ENCODE results near the gene FAM229B. TPM values are rescaled to one million over a fixed set of nuclear protein-coding genes. Genes with fewer than 3 reads are reported as not detected.

Gene FAM229B
- polyA plus RNA-seq, 2 donors: 5.4 to 6.2 TPM

DNA sequence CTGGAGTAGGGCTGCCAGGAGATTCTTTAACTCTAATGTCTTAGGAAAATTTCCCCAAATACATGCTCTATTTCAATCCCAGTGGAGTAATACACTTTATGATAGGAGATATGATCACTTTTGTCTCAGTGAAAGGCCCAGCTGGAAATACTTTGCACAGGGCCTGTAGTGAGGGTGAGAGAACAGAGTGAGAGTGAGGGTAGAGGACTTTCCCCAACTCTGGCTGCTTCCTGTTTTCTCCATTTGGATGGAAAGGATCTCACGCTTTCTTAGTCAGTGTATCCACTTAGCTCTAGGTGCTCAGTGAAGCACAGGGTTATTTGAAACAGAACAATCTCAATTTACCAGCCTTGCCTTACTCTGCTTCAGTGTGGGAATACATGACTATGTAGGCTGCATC is 36.6 kb downstream of the FAM229B start:
- WGBS, 2 donors: 89 to 96% methylated on average over 1 of the region's 1 CpG
- Histone ChIP-seq H3K4me3 (ENCODE audit: low read depth in 1 of 2, low read length in 2 of 2) (no peak overlapping the region), H3K27me3 (ENCODE audit: control insufficient read depth in 1 of 2, insufficient read depth in 2 of 2, low read length in 2 of 2) (no peaks in the 10 kb centered on the region), H3K4me1 (ENCODE audit: control insufficient read depth in 2 of 2, insufficient read depth in 2 of 2, low read length in 1 of 2) (no peaks in the 10 kb centered on the region), H3K27ac (ENCODE audit: low read depth in 2 of 2, low read length in 1 of 2) (no peak overlapping the region), H3K36me3 (ENCODE audit: control insufficient read depth in 2 of 2, insufficient read depth in 2 of 2, low read length in 1 of 2) (no peaks in the 10 kb centered on the region), H3K9me3 (ENCODE audit: control insufficient read depth in 2 of 2, insufficient read depth in 1 of 2, low read depth in 1 of 2, low read length in 1 of 2) (no peaks in the 10 kb centered on the region)

DNA sequence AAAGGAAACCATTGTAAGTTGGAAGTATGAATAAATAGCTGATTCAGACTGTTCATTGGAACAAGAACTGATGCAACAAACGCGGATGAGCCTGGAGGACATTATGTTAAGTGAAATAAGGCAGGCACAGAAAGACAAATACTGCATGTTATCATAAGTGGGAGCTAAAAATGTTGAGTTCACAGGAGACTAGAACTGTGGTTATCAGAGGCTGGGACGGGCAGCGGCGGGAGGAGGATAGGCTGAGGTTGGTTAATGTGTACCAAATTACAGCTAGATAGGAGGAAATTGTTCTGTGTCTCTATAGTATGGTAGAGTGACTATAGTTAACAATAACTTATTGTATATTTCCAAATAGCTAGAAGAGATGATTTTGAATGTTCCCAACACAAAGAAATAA is 40.8 kb downstream of the FAM229B start:
- Histone ChIP-seq H3K27ac (ENCODE audit: low read depth in 2 of 2, low read length in 1 of 2) (no peak overlapping the region), H3K4me3 (ENCODE audit: low read depth in 1 of 2, low read length in 2 of 2) (no peak overlapping the region), H3K36me3 (ENCODE audit: control insufficient read depth in 2 of 2, insufficient read depth in 2 of 2, low read length in 1 of 2) (no peaks in the 10 kb centered on the region), H3K27me3 (ENCODE audit: control insufficient read depth in 1 of 2, insufficient read depth in 2 of 2, low read length in 2 of 2) (no peaks in the 10 kb centered on the region), H3K4me1 (ENCODE audit: control insufficient read depth in 2 of 2, insufficient read depth in 2 of 2, low read length in 1 of 2) (no peaks in the 10 kb centered on the region), H3K9me3 (ENCODE audit: control insufficient read depth in 2 of 2, insufficient read depth in 1 of 2, low read depth in 1 of 2, low read length in 1 of 2) (no peaks in the 10 kb centered on the region)
- WGBS, 2 donors: 82 to 90% methylated on average over 5 of the region's 5 CpGs

DNA sequence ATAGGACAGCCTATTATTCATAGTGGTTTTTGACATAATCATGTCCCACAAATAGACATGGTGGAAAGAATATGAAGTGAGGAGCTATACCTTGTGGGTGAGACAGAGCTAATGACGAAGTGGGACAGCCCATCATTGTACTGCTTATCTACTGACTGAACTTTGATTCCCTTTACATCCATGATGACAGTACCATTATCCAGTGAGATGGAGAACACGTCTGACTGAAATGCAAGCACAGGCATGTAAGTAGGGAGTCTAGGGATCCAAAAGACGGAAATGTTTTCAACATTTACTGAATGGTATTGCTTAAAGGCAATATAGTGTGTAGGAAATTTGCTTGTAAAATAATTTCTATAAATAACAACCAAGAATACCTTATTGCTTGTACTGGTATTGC is 43.5 kb downstream of the FAM229B start:
- no peaks in the 10 kb centered on the region for H3K36me3 ChIP-seq (ENCODE audit: control insufficient read depth in 2 of 2, insufficient read depth in 2 of 2, low read length in 1 of 2)

DNA sequence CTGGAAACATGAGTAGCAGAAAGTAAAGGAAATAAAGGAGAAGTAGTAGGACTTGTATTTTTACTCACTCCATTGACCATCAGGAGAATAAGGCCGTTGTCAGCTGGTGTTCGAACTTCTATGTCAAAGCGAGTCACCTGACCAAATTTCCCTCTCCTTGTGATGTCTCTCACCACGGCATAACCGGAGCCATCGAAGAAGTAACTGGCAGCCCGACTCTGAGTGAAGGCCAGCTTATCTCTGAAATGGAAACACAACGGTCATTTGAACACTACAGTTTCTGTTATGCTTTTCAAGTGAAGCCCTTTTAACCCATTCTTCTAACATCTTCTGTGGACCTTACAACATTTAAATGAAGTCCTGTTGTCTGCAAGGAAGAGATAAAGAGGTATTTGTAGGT is 51.7 kb downstream of the FAM229B start:
- Histone ChIP-seq H3K27me3 (ENCODE audit: control insufficient read depth in 1 of 2, insufficient read depth in 2 of 2, low read length in 2 of 2) (no peaks in the 10 kb centered on the region), H3K9me3 (ENCODE audit: control insufficient read depth in 2 of 2, insufficient read depth in 1 of 2, low read depth in 1 of 2, low read length in 1 of 2) (no peaks in the 10 kb centered on the region), H3K27ac (ENCODE audit: low read depth in 2 of 2, low read length in 1 of 2) (no peak overlapping the region), H3K4me1 (ENCODE audit: control insufficient read depth in 2 of 2, insufficient read depth in 2 of 2, low read length in 1 of 2) (no peaks in the 10 kb centered on the region), H3K36me3 (ENCODE audit: control insufficient read depth in 2 of 2, insufficient read depth in 2 of 2, low read length in 1 of 2) (peaks cover 0 to 3% of the 10 kb centered on the region in 2 donors), H3K4me3 (ENCODE audit: low read depth in 1 of 2, low read length in 2 of 2) (no peak overlapping the region)
- 71 to 83% methylated on average over 8 of the region's 8 CpGs for WGBS, 2 donors

More for the DNA sequence above, 43.5 kb downstream of the FAM229B start:
- no peak overlapping the region for H3K4me3 ChIP-seq (ENCODE audit: low read depth in 1 of 2, low read length in 2 of 2)
- no peaks in the 10 kb centered on the region for H3K9me3 ChIP-seq (ENCODE audit: control insufficient read depth in 2 of 2, insufficient read depth in 1 of 2, low read depth in 1 of 2, low read length in 1 of 2)
- H3K27me3 ChIP-seq (ENCODE audit: control insufficient read depth in 1 of 2, insufficient read depth in 2 of 2, low read length in 2 of 2): no peaks in the 10 kb centered on the region
- H3K4me1 ChIP-seq (ENCODE audit: control insufficient read depth in 2 of 2, insufficient read depth in 2 of 2, low read length in 1 of 2): no peaks in the 10 kb centered on the region
- WGBS, 2 donors: 53% methylated on average over 3 of the region's 3 CpGs
- no peak overlapping the region for H3K27ac ChIP-seq (ENCODE audit: low read depth in 2 of 2, low read length in 1 of 2)

DNA sequence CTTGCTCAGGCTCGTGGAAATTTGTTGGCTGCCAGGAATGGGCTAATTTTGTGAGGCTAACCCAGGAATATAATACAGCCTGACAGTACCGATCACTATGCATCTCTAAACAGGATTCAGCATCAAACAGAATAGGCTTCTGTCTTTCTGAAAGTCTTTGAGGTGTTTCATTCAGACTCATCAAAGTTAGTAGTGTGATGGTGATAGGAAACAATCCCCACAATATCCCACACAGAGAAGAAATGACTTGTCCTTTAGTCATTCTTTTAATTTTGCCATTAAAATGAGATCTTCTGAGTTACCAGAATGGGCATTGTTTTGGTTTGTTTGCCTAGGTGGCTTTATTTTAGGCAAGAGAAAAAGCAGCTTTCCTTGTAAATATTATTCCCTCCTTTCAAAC is 54.3 kb downstream of the FAM229B start:
- peaks cover 0 to 3% of the 10 kb centered on the region in 2 donors for H3K36me3 ChIP-seq (ENCODE audit: control insufficient read depth in 2 of 2, insufficient read depth in 2 of 2, low read length in 1 of 2)
- H3K4me1 ChIP-seq (ENCODE audit: control insufficient read depth in 2 of 2, insufficient read depth in 2 of 2, low read length in 1 of 2): no peaks in the 10 kb centered on the region
- H3K27me3 ChIP-seq (ENCODE audit: control insufficient read depth in 1 of 2, insufficient read depth in 2 of 2, low read length in 2 of 2): no peaks in the 10 kb centered on the region
- 68 to 86% methylated on average over 2 of the region's 2 CpGs for WGBS, 2 donors
- H3K27ac ChIP-seq (ENCODE audit: low read depth in 2 of 2, low read length in 1 of 2): no peak overlapping the region
- peaks cover 0 to 3% of the 10 kb centered on the region in 2 donors for H3K9me3 ChIP-seq (ENCODE audit: control insufficient read depth in 2 of 2, insufficient read depth in 1 of 2, low read depth in 1 of 2, low read length in 1 of 2)
- H3K4me3 ChIP-seq (ENCODE audit: low read depth in 1 of 2, low read length in 2 of 2): no peak overlapping the region

DNA sequence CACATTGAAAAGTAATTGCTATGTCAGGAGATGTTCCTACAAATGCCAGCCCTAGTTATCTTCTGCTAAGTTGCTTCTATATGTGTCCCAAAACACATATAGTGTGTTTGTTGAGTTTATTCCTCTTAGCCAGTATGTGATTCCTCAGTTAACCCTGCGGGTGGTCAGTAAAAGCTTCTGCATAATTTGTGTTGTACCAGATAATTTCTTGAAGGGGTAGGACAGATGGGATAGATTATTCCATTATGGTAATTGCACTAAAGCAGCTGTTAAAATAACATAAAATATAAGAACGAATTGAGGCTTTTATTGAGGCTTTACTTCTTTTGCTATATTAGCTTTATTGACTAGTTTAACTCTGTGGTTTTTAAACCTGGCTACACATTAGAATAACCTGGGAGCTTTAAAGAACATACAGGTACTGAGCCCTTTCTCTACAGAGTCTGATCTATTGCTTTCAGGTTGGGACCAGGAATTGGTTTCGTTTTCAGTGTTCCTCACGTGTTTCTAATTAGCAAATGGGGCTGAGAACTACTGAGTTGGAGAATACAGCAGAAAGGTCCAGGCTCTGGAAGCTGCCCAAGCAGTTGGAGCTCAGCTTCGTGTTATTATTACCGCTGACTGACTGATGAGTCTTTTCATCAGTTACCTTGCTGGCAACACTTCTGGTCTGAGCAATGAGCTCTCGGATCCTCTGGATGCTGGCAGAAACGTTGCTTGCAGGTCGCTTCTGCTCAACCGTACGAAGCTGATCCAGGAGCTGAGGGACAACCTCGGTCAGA is 56.9 kb downstream of the FAM229B start:
- H3K27ac ChIP-seq (ENCODE audit: low read depth in 2 of 2, low read length in 1 of 2): peak overlapping the region in 1 of 2 donors; percentile 37

DNA sequence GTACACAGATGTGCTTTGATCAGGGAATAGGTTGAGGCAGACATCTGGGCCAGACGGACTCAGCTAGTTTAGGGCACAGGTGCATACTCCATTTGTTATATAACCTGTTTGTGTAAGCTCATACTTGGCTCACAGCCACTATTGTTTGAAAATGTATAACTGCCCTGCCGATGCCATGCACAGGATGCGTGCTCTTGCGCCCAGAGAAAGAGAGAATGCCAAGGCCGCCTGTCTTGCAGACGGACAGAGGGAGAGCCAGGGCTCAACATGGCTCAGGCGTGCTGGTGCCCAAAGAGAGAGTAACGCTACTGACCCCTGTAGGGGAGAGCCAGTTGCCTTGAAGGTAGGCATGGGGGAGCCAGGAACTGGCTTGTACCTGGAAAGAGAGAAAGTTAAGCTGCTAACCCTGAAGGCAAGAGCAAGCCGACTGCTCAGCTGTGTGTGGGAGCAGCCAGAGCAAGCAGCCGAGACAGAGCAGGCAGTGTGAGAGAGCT is 57.7 kb downstream of the FAM229B start:
- WGBS, 2 donors: 86% methylated on average over 10 of the region's 10 CpGs
- Histone ChIP-seq H3K4me3 (ENCODE audit: low read depth in 1 of 2, low read length in 2 of 2) (no peak overlapping the region), H3K36me3 (ENCODE audit: control insufficient read depth in 2 of 2, insufficient read depth in 2 of 2, low read length in 1 of 2) (no peaks in the 10 kb centered on the region), H3K4me1 (ENCODE audit: control insufficient read depth in 2 of 2, insufficient read depth in 2 of 2, low read length in 1 of 2) (no peaks in the 10 kb centered on the region), H3K9me3 (ENCODE audit: control insufficient read depth in 2 of 2, insufficient read depth in 1 of 2, low read depth in 1 of 2, low read length in 1 of 2) (peaks cover 0 to 3% of the 10 kb centered on the region in 2 donors), H3K27me3 (ENCODE audit: control insufficient read depth in 1 of 2, insufficient read depth in 2 of 2, low read length in 2 of 2) (no peaks in the 10 kb centered on the region), H3K27ac (ENCODE audit: low read depth in 2 of 2, low read length in 1 of 2) (peak overlapping the region in 1 of 2 donors; percentile 13)

More for the DNA sequence above, 56.9 kb downstream of the FAM229B start:
- no peaks in the 10 kb centered on the region for H3K27me3 ChIP-seq (ENCODE audit: control insufficient read depth in 1 of 2, insufficient read depth in 2 of 2, low read length in 2 of 2)
- WGBS, 2 donors: 81 to 82% methylated on average over 12 of the region's 12 CpGs
- H3K4me3 ChIP-seq (ENCODE audit: low read depth in 1 of 2, low read length in 2 of 2): no peak overlapping the region
- no peaks in the 10 kb centered on the region for H3K4me1 ChIP-seq (ENCODE audit: control insufficient read depth in 2 of 2, insufficient read depth in 2 of 2, low read length in 1 of 2)
- H3K36me3 ChIP-seq (ENCODE audit: control insufficient read depth in 2 of 2, insufficient read depth in 2 of 2, low read length in 1 of 2): no peaks in the 10 kb centered on the region
- peaks cover 0 to 3% of the 10 kb centered on the region in 2 donors for H3K9me3 ChIP-seq (ENCODE audit: control insufficient read depth in 2 of 2, insufficient read depth in 1 of 2, low read depth in 1 of 2, low read length in 1 of 2)

DNA sequence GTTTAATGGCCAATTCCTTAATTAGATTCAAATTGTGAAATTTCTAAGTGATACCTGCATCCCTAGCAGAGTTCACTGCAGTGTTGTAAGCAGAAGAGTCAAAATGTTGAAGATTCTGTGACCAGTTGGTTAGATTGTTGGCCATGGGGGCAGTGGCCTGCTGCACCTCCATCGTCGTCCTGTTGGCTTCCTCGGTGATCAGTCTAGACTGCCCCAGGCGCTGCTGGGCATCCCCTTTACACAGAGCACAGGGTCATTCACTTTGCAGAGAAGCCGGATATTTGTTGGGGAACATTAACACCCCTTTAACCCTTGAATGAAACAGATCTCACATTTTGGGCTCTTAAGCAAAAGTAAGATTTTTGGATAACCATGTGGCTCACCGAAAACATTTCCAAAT is 60.7 kb downstream of the FAM229B start:
- H3K4me3 ChIP-seq (ENCODE audit: low read depth in 1 of 2, low read length in 2 of 2): no peak overlapping the region
- no peaks in the 10 kb centered on the region for H3K4me1 ChIP-seq (ENCODE audit: control insufficient read depth in 2 of 2, insufficient read depth in 2 of 2, low read length in 1 of 2)
- 93 to 94% methylated on average over 6 of the region's 6 CpGs for WGBS, 2 donors
- peaks cover 0 to 3% of the 10 kb centered on the region in 2 donors for H3K9me3 ChIP-seq (ENCODE audit: control insufficient read depth in 2 of 2, insufficient read depth in 1 of 2, low read depth in 1 of 2, low read length in 1 of 2)
- no peaks in the 10 kb centered on the region for H3K27me3 ChIP-seq (ENCODE audit: control insufficient read depth in 1 of 2, insufficient read depth in 2 of 2, low read length in 2 of 2)
- H3K27ac ChIP-seq (ENCODE audit: low read depth in 2 of 2, low read length in 1 of 2): peak overlapping the region in 1 of 2 donors; percentile 41
- H3K36me3 ChIP-seq (ENCODE audit: control insufficient read depth in 2 of 2, insufficient read depth in 2 of 2, low read length in 1 of 2): no peaks in the 10 kb centered on the region

DNA sequence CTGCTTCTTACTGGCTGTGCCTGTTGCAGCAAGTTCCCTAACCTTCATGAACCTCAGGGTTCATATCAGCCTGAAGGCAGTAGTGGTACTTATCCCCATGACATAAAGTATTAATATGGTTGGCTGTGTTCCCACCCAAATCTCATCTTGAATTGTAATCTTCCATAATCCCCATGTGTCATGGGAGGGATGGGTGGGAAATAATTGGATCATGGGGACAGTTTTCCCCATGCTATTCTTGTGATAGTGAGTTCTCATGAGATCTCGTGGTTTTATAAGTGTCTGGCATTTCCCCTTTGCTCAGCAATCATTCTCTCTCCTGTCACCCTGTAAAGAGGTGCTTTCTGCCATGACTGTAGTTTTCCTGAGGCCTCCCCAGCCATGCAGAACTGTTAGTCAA is 61.8 kb downstream of the FAM229B start:
- 28 to 40% methylated on average over 1 of the region's 1 CpG for whole genome bisulfite sequencing, 2 donors
- Histone ChIP-seq H3K9me3 (ENCODE audit: control insufficient read depth in 2 of 2, insufficient read depth in 1 of 2, low read depth in 1 of 2, low read length in 1 of 2) (peaks cover 0 to 3% of the 10 kb centered on the region in 2 donors), H3K27ac (ENCODE audit: low read depth in 2 of 2, low read length in 1 of 2) (peak overlapping the region; percentile 49 to 50), H3K4me3 (ENCODE audit: low read depth in 1 of 2, low read length in 2 of 2) (no peak overlapping the region), H3K4me1 (ENCODE audit: control insufficient read depth in 2 of 2, insufficient read depth in 2 of 2, low read length in 1 of 2) (no peaks in the 10 kb centered on the region), H3K27me3 (ENCODE audit: control insufficient read depth in 1 of 2, insufficient read depth in 2 of 2, low read length in 2 of 2) (no peaks in the 10 kb centered on the region), H3K36me3 (ENCODE audit: control insufficient read depth in 2 of 2, insufficient read depth in 2 of 2, low read length in 1 of 2) (no peaks in the 10 kb centered on the region)

All from esophagus (tissue), 2 donors.